NCI-H524 treated with DMSO at 0.1 percent for 48 hours (cell line): Measurements from ENCODE around the gene CUL1.

Source experiments
- DNase-seq: peaks from one replicate; lab custom pipeline; 2025; lab: John Stamatoyannopoulos, UW

Gene CUL1

DNA sequence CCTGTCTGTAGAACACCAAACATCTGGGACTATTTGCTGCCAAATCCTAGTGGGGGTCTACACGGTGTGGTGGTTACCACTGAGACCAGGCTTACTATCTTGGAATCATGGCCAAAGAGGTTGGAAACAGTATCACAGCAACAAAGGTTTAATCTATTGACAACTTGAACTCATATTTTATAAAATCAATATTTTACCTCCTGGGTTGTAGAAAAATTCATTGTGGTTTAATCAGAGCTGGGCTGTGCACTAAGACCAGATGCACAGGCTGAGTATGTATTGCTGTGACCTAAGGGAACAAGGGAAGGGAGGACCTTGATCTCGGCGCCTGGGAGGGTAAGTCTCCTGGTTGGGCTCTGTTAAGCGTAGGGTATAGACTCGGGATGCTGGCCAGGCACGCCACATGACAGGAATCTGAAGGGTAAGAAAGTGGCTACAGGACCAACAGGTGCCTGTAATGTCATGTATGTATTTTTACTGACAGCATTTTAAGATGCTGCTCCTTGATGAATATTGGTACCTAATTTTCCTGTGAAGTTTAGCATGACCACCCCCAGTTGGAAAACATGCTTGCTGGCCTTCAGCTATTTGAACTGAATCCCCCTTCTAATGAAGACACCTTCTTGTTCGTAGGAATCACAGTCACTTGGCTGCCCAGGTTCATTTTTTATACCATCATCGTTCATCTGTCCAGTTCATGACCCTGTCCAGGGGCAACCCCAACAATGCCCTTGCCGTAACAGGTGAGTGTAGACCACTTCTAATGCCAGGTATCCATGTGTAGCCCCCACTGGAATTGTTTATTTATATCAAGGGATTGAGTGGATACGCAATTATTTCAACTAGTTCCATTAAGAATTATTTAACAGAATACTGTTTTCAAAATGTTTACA, 105.9 kb downstream of the CUL1 start:
- no peak for DNase-seq

DNA sequence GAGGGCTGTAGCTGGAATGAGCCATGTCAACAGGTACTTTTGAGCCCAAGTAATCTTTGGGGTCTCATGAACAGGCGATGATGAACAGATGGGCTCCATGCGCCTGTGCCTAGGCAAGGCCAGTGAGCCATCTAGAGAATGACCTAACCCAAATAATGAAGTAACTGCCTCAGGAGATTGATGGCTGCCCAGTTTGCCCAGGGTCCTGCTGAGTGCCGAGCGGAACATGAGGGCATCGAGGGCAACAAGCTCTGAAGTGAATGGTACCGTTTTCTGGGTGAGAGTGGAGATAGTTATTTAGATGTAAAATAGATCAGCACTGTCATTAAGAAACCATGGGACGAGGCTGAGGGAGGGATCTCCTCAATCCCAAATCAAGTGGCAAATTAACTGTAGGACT, 107.5 kb downstream of the CUL1 start:
- DNase-seq, result no peak

DNA sequence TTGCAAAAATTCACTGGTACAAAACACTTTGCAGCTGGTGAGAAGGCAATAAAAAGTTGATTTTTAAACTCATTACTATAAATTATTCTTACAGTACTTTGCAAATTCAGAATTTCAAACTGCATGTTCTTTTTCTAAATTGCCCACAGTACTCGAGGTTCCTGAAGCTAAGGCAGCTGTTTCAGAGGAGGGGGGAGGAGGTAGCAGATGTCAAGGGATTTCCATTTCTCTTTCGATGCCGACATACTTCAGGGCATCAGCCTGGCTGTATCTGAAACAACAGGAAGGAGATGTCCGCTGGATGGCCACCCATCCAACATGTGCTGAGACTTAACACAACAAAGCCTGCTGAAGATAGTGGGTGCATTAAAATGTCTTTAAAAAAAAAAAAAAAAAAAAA, 108.7 kb downstream of the CUL1 start:
- DNase-seq, result peak; percentile 38

DNA sequence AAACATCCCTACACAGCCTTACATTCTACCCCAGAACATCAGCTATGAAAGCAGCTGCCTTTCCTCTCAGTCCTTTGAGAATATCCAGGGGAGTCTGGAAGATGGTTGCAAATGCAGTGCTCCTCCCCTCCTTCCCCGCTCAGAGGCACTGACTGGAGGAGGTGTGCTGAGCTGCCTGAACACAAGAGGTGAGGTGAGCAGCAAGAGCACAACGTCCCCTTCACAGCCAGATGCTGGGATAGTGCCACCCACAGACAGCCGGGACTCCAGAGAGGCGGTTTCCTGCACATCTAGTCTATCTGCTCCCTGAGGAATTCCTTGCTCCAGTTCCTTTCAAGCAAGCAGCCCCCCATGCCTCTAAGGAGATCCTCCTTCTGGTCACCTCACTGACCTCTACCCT, 111.2 kb downstream of the CUL1 start:
- no peak for DNase-seq

DNA sequence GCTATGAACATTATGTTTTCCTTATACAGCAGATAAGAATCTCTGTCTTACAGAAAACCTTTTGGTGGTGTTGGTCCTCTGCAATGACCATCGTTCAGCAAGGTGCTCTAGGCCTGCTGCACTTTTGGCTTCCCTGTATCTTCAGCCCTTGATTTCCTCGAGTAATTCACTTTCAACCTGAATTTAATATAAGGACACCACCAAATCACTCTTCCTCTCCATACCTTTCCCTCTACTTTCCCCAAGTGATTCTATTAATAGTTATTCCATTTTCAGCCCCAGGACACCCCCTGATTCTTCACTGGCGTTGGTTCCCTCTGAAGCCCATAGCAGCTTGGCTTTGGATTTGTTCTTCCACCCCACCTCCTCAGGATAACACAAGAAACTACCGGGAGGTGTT, 113.2 kb downstream of the CUL1 start:
- no peak for DNase-seq

DNA sequence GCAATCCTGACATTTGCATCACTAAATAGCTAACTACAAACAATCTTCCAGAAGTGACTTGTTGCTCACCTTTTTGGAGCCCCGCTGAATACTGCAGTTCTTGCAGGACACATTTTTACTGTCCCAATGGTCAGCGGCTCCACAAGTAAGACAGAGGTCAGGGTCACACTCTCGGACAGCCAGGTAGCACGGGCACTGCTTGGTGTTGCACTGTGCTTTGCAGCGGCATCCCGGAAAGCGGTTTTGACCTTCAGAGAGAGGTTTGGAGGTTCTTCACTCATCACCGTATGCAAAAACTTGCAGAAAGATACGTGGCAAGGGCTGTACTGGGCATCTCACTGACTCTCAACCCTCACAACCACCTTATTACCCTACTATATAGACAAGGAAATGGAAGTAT, 115.2 kb downstream of the CUL1 start:
- no peak for DNase-seq

DNA sequence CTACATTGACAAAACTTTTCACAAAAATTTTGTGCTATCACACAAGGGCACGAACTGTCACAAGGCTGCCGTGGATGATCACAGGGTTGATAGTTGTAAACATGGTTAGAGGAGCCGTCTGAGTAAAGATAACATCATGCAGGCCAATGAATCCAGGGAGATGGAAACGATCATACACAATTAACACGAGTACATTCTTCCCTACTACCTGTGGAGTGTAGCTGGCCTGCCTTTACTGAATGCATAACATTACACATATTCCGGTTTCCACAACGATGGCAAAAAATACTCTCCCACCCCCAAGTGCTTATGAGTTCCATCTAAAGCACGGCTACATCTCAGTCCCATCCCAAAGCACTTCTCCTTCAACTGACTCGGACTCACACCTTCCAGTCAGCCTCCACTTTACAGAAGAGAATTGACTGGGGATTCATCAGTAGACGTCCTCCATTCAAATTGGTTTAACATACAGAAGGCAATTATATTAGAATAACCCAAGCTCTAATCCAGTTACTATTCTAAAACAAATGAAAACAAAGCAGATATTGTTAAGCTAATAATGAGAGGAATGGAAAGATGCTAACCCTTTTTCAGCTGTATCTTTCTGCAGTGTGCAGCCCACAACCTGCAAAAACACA, 116.3 kb downstream of the CUL1 start:
- no peak for DNase-seq

DNA sequence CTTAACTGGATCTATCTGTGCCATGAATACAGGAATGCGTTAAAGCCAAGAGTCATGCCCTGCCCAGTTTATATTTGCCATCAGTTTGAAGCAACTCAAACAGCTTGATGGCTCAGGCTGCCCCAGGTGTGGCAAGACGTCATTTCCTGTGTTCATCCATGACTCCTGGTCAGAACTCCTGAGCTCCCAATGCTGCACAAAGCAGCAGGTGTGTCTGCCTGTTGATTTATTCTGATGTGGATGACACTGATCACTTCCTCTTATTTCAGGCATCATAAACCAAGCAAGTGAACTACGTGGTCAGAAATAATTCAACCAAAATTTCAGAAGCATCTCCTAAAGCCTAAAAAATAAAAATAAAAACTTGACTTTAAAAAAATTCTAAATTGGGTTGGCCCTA, 116.9 kb downstream of the CUL1 start:
- no peak for DNase-seq

DNA sequence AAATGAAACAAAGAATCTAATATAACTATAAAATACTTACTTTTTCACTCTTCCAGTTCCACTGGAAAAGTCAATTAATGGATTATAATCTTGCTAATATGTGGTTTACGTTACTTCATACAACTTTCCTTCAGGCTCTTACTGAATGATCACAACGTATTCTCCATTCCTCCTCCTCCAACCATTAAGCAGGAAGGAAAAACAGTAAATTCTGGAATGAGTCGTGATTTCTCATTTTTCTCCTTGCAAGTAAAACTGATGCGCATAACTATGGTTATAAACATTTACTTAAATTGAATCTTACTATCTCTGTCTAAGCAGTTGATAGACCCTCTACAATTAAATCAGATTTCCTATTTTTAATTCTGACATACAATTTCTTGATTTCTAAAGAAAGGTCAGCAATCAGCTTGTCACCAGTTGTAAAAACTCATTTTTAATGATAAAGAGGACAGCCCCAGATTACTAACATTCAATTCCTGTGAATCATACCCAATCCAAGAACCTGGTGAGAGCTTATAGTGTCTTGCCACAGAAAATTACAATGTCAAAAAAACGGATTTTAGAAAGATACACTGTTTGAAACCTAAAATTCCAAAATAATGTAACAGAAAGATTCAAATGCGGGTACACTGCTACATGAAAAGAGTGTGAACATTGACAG, 121.1 kb downstream of the CUL1 start:
- no peak for DNase-seq

DNA sequence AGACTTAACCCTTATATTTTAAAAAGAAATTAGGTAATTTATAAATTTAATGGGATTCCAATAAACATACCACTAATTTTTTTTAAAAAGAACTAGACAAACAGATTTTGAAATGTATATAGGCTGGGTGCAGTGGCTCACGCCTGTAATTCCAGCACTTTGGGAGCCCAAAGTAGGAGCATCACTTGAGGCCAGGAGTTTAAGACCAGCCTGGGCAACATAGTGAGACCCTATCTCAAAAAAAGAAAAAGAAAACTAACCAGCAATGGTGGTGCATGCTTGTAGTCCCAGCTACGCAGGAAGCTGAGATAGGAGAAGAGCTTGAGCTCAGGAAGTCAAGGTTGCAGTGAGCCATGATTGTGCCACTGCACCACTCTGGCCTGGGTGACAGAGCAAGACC, 122.7 kb downstream of the CUL1 start:
- DNase-seq, result no peak

DNA sequence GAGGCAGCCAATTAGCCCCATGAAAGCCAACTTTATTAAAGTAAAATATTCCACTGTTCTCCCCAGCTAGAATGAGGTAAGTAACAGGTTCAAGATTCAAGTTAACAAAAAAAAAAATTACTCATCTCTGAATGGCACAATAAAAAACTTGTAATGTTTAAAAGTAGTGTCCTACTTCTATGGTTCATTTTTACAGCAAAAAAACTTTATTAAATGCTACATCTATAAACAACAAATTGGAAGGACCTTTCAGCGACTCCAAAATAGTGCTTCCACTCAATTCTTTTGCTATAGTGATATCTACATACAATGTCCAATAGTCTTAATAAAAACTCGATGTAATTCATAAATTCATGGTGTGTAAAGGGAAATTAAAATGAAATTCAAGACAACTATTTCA, 126.2 kb downstream of the CUL1 start:
- DNase-seq, result no peak

DNA sequence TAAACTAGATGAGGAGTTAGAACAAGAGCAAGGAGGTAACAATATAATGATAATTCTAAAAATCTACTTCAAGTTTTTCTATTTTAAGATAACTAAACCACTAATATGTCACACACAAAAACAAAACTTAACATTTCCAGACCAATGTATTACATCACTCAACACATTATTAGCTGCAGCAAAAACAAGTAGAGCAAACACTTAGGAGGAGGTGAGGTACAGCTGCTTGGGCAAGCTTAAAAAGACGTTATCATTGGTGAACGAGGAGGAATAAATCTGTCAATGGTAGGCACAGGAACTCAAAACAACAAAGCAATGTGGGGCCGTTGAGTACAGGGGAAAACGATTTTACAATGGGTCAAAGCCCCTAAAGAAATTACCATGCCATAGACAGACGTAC, 126.6 kb downstream of the CUL1 start:
- DNase-seq, result no peak

DNA sequence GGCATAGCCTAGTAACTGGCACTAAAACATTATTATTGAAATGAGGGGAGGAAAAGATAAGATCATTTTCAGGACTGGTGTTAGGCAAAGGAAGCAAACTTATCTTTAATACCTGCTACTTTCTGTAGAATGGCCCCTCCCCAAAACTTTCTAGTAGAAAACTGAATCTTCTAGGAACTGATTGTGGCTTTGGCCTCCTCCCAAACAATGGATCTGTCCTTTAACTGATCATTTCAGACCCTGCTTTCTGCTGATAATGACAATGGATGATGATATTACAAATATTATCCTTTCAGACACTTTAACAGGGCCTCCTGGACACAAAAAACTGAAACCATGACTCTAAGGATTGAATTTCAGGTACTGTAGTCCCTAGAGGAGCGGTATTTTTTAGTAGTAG, 130.3 kb downstream of the CUL1 start:
- no peak for DNase-seq

DNA sequence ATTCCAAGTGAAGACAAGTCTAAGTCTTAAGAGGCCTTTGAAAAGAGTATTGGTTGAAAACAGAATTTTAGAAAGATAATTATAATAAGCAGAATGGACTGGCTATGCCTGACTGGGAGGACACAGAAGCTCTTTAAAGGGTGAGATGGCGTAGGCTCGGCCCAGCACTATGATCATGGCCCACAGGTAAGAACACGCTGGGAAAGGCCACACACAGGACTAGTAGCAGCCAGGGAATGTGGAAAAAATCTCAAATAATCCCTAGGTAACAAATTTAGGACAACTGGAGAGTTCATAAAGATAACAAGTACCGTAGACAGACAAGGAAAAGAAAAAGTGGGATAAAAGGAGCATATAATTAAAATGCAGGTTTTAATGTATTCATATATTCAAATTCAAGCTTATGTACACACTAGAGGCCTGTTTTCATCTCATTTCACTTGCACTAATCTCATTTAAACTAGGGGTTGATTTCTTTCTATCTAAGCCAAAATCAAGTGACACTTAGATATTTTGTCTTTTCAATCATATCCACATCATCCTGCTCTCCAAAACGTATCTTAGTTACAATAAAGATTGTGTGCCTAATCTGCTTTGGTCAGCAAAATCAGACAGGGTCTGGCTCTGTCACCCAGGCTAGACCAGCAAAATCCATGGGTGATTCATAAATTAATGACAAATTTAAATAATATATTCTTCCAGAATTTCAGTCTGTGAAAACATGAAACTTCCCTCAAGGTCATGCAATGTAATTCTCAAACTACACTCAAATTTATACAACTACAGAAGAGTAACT, 132.4 kb downstream of the CUL1 start:
- no peak for DNase-seq

DNA sequence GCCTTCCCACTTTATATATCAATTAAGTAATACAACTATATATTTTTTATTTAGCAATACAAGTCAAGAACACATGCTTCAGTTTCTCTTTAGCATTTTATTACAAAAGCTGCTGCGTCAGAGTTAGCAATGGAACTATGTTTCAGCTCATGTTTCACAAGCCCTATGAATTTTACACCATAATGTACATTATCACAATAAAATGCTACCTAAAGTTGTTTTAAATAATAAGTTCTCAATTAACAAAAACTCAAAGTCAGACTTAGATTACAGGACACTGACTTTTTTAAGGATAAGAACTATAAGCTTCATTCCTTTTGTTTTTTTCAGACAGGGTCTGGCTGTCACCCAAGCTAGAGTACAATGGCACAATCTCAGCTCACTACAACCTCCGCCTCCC, 133.1 kb downstream of the CUL1 start:
- no peak for DNase-seq

DNA sequence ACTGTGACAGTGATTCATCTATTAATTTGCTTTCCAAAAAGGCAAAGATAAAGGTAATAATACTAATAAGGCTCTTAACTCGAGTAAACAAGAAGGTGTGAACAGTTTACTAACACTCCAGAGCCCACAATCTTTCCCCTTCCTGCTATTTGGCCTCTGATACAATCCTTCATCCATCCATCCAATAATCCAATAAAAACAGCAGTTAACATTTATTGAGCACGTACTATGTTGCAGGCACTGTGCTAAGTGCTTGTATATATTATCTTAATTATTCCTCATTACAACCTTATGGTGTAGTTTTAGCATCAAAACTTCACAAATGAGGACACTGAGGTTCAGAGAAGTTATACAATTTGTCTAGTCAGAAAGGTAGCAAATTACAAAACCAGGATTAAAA, 135.9 kb downstream of the CUL1 start:
- DNase-seq, result no peak

DNA sequence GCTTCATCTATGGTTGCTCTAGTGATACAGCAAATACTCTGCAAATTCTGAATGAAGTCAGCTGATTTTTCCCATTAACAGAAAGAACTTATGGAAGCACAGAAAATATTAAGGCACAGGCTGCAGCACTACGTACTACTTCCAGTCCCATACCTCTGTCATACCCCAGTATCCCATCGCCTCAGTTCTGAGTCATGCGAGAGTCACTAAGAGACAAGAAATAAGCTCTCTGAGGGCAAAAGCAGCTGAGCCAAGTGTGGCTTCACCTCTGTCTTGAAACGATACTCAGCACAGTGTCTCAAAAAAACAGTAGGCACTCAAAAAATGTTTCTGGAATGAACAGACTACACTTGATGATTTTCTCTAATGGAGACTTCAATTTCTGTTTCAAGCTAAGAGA, 137.2 kb downstream of the CUL1 start:
- no peak for DNase-seq

DNA sequence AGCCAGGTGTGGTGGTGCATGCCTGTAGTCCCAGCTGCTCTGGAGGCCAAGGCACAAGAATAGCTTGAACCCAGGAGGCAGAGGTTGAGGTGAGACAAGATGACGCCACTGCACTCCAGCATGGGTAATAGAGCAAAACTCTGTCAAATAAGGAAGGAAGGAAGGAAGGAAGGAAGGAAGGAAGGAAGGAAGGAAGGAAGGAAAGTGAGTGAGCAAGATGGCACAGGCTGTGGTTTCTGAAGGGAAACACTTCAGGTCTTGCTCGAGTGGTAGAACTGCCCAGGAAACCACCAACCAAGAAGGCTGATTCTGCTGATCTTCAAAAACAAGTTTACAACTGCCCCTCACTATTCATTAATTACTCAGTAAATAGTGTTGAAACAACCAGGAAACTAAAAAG, 140.2 kb downstream of the CUL1 start:
- no peak for DNase-seq

DNA sequence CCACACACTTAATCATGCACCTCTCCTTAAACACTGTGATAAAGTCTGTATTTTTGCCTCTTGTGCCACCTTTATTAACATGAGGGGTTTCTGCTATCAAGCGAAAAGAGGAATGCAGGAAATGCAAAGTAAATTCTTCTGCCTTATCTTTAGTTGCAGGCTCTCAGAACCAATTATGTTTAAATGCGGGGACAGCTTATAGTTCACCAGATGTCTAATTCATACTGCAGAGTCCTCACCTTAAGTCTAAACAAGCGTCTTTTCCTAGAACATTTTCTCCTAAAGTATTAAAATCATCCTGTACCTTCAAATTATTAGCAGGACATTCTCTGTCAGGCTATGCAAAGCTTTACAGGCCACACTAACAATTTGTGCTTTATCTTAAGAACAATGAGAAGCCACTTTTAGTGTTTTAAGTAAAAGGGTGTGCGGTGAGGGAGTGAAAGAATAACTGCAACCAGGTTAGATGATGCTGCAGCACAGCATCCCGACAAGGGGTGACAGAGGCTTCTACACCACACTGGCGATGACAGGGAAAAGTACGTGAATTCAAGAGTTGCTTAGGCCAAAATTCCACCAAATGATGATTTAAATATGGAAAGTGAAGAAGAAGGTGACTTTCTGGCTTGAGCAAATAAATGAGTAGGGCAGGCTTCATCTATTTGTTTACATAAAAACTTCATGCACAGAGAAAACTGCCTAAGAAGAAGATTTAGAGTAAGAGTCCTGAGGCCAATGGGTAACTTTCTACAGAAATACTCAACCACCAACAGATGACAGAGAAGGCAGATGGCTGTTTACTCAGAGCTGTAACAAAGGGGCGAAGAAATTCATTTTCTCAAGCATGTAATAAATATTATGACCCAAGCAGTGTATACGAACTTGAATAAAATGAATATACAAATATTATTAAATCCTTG, 149.4 kb downstream of the CUL1 start:
- DNase-seq, result peak; percentile 20

DNA sequence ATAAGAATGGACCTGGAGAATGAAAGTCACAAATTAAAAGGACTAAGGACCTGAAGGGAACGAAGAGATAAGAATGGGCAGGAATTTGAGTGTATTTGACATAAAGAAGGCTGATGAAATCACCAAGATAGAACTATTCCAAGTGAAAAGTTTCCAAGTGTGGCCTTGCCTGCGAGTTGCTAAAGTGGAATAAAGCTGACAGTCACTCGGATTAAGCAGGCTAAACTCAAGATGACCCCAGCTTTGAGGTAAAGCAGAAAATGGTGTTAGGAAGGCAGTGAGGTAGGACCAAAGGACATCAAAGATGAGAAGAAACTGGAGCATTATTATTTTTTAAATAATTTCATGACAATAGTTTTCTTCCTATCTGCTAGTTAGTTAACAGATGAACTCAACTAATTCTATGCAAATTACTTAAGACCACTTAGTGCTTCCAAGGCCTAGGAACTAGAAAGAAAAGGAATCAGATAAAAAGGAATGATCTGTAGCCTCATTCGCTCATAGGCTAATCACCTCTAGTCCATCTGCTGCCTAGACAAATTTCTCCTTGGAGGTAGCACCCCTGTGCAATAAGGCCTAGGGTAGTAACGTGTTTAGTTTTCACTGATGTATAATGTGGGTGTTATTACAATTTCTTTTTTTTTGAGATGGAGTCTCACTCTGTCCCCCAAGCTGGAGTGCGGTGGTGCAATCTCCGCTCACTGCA, 150.8 kb downstream of the CUL1 start:
- peak; percentile 27 for DNase-seq

DNA sequence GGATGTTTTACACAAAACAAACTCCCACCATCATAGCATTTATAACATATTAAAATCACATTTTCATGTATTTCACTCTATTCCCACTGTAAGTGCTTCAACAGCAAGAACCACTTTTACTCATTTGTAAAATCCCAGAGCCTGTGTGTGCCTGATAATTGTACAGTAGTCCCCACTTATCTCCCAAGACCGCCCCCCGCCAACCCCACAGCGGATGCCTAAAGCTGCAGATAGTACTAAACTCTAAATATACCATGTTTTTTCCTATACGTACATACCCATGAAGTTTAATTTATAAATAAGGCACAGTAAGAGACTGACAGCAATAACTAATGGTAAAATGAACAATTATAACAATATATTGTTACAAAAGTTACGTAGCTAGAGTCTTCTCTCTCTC, 151.9 kb downstream of the CUL1 start:
- no peak for DNase-seq
